Epidermal melanocyte (primary cell): ENCODE measurements around the gene CTSW.
"Not testable (repeated sequence)": the region's sequence is repeated elsewhere in the genome, so short reads cannot be mapped to it uniquely, and the experiment has no call there.

Source experiments
- DNase-seq: peaks from one replicate; pipeline ENCODE4 v3.0.0; 2011; ENCODE audit warnings: low spot score; ENCODE audit not compliant: insufficient read length

The CTSW gene

DNA sequence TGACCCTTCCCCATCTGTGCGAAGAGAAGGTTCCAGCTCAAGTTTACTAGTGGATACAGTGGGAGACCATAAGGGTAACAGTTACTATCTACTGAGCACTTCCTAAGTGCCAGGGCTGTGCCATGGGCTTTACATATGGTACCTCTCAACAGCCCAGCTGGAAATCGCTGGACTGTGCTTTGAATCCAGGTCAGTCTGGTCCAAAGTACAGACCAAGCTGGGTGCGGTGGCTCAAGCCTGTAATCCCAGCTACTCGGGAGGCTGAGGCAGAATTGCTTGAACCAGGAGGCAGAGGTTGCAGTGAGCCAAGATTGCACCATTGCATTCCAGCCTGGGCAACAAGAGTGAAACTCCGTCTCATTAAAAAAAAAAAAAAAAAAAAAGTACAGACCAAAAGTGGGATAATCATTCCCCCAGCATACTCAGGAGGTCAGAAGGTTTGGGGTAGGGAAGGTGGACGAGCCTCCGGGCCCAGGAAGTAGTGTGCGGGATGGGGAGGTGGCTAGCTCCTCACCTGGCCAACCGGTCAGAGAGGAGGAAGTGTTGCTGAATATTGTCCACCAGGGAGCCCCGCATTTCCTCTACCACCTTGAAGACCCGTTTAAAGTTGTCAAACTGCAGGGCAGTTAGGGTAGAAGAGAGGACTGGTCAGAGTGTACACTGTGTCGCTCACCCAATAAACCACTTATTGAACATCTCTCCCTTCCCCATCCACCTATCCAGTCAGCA, 6.3 kb downstream of the CTSW start:
- no peak for DNase-seq

DNA sequence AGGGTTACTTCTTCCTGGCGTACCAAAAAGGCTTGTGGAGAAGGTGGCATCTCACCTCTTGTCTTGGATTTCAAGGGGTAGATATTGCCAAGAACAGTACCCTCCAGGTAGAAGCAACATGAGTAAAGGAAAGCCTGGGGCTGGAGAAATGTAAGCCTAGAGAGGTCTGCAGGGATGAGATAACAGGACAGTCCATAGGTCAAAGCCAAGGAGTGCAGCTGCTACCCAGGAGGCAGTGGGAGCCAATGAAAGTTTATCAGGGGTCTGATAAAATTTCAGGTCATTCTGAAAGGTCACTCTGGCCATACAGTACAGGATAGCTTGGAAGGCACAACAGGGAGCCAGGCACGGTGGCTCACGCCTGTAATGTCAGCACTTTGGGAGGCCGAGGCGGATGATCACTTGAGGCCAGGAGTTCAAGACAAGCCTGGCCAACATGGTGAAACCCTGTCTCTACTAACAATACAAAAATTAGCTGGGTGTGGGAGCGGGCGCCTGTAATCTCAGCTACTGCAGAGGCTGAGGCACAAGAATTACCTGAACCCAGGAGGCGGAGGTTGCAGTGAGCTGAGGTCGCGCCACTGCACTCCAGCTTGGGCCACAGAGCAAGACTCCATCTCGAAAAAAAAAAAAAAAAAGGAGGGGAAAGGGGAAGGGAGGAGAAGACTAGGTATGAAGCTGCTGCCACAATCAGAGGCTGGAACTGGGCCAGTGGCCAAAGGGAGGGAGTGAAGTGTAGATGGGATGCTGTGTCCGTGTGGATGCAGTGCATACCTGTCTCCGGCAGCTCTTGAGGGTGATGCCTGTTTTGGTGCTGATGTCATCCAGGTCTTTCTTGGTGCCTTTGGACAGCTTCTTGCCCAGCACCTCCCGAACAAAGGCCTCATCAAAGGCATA, 7.4 kb downstream of the CTSW start:
- DNase-seq = no peak

DNA sequence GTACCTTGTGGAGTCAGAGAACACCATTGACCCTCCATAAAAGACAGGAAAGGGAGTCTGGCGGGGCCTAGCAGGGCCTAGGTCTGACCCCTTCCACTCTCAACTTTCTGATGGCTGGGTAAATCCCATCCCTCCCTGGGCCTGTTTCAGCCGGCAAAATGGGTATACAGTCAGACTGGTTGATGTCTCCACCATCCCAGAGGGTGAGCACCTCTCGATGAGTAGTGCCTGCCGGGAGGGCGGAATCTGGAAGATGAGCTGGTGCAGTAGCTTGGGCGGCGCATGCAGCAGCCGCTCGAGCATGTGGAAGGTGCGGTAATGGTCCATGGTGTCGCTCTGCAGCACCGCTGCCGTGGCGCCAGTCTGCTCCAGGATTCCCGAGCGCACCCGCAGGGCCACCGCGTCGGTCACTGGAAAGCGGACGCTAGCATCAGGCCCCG, 8.1 kb downstream of the CTSW start:
- no peak for DNase-seq

DNA sequence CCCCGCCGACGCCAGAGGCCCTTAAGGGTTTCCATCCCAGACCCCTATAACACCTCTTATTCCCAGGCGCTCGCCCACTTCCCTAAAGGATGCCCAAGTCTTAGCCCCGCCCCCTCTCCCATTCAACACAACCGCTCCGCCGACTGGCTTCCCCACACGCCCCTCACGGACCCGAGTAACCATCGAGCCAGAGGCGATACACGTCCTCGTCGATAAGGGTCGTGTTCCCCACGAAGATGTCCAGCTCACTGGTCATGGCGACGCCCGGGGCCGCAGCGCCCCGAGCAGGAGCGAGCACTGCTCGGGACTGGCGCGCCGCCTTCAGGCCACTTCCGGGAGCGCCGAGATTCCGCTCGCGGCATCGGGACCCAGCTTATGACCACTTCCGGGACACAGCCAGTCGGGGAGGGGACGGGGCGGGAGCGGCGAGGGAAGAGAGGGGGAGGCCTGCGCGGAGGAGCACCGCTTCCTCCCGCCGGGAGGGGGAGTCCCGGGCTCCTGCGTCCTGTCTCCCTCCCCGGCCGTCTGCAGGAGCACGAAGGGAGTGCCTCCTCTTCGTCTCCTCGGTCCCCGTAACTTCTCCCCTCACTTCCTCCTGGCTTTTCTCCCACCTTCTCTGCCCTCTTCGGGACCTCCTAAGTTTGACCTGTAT, 8.7 kb downstream of the CTSW start, which contains the start of gene FIBP:
Gene FIBP, minus strand, starts transcription at position 309 of the 652 bp plus-strand sequence. Its CDS starts 53 bp downstream, at position 256.
- DNase-seq = peak; percentile 96

GRCh38 chr11:65890324-65891218, 10.9 kb downstream of the CTSW start, which contains the start of gene CCDC85B:
TSS of gene CCDC85B (plus strand) at chr11:65890673. CDS start at chr11:65890784, 111 bp downstream.
- peak; percentile 94 for DNase-seq

- DNase-seq = no peak
These were observed 11.8 kb downstream of the CTSW start for GRCh38 chr11:65891219-65892136.

DNA sequence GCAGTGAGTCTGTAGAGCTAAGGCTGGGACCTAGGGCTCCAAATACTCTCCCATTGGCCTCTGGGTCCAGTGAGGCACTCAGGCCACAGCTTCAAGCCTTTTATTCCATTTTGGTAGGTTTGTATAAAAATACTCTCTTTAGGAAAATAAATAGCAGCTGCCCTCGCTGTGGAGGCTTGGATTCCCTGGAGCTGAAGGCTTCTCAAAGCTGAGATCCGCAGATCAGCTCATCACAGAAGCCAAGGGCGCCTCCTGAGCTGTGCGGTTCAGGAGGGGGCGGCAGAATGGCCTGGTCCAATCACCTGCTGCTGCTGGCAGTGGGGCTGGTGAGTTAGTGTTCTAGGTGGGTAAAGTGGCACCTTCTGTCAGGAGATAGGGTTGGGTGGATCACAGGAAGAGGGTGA, 12.5 kb downstream of the CTSW start:
- DNase-seq = not testable (repeated sequence)

- no peak for DNase-seq
These were observed 13.2 kb downstream of the CTSW start for GRCh38 chr11:65892661-65893317.

- DNase-seq = no peak
These were observed 14.5 kb downstream of the CTSW start for GRCh38 chr11:65894034-65894591.

DNA sequence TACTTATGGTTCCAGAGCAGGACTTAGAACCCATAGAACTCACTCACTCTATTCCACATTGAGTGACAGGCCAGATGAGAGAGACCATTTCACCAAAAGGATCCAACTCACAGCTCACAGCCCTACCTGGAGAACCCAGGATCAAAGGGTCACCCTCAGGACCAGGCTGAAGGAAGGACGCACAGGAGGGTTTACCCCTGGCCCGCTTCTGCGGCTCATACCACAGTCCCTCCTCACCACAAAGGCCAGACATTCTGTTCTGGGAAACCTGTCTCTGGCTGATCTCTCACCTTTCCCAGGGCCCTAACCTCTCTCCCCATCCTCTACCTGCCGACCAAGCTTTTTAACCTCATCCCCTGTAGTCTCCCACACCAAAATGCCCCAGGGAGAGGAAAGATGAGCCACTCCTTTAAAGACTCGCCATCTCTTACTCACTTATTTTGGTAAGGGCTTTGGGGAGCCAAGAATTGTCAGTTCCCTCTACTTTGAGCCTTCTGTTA, 15.9 kb downstream of the CTSW start:
- no peak for DNase-seq

GRCh38 chr11:65896034-65896999, 16.7 kb downstream of the CTSW start:
- no peak for DNase-seq

GRCh38 chr11:65897020-65897471, 17.4 kb downstream of the CTSW start:
- no peak for DNase-seq

GRCh38 chr11:65898656-65899355, 19.2 kb downstream of the CTSW start:
- DNase-seq = no peak

DNA sequence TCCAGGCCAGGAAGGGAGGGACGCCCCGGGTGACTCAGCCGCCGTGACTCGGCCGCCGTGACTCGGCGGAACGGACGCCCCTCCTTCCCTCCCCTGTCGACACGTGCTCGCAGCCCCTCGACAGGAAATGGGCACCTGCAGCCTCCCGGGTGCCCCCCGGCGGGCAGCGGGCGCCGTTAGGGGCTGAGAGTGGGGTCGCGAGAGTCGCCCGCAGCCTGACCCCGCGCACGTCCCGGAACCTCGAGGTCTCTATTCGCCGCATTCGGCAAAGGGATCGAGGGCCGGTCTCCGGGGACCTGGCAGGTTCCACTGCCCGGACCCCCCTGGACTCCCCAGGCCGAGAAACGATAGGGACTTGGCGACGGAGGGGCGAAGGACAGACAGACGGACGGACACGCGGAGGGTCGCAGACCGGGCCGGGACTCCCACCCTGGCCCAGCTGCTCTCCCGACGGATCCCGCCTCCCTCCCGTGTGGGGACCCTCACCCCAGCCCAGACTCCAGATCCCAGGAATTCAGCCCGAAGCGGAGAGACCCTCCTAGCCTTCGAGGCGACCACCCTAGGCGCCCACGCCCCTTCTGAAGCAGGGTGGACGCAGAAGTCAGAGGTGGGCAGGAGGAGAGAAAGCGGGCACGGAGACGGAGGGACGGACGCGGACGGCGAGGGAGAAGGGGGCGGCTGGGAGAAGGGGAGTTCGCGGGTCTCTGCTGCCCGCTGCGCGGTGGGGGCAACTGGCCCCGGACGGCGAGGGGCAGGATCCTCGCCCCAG, 19.9 kb downstream of the CTSW start:
- no peak for DNase-seq

GRCh38 chr11:65900125-65900898, 20.7 kb downstream of the CTSW start, which contains the start of gene FOSL1:
TSS of gene FOSL1 (minus strand) at chr11:65900388. CDS start at chr11:65900339, 49 bp downstream.
- peak; percentile 85 for DNase-seq
